HG03354 (cell line): Measurements from ENCODE around the gene AADACL4.
"Not testable (repeated sequence)": the region's sequence is repeated elsewhere in the genome, so short reads cannot be mapped to it uniquely, and the experiment has no call there.

Experiments used
- ATAC-seq: cut with Tn5 transposase; IDR thresholded peaks from one replicate; pipeline ENCODE4 v1.9.1; 2021; ENCODE audit warnings: mild to moderate bottlenecking; ENCODE audit not compliant: unreplicated experiment, poor library complexity, severe bottlenecking

Gene AADACL4

DNA sequence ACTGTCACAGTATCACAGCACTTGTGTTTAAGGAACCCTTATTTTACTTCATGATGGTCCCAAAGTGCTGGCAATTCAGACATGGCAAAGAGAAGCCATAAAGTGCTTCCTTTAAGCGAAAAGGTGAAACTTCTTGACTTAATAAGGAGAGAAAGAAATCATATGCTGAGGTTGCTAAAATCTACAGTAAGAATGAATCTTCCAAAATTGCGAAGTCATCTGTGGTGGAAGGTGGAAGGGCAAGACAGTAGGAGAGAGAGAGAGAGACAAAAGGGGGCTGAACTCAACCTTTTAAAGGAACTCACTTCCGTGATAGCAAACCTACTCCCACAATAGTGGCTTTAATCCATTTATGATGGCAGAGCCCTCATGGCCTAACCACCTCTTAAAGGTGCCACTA is 52.8 kb downstream of the AADACL4 start:
- ATAC-seq = no peak

DNA sequence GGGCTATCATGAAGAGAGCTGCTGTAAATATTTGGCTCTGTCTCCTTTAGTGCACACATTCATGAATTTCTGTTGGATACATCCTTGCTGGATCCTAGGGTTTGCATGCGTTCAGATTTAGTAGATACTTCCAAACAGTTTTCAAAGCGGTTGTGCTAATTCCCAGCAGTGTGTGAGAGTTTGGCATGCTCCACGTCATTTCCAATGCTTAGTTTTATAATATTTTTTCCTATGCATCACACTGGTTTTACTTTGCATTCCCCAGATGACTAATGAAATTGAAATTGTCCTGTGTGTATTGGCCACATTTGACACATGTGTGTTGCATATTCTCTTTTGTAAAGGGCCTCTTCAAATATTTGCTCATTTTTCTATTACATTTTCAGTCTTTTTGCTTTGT is 53.5 kb downstream of the AADACL4 start:
- ATAC-seq = no peak

DNA sequence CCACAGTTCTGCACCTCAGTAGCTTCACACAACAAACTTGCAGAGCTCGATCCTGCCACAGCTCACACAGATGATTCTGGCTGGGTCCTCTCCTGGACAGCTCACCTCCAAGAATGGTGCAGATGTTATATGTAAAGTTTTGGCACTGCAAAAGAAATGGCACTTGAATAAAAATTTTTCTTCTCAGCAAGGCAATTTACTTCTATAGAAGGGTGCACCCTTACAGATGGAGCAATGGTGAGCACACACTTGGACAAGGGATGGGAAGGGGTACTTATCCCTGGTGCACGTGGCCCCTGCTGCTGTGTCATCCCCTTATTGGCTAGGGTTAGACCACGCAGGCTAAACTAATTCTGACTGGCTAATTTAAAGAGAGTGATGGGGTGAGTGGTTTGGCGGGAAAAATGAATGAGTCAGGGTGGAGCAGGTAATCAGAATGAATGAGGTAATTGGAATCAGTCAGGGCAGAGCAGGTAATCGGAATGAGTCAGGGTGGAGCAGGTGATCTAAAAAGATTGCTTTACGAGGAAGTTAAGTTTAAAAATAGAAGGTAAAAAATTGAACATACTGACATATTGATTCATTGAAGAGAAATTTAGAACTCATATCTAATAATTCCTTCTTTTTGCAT is 60.1 kb downstream of the AADACL4 start:
- no peak for ATAC-seq

DNA sequence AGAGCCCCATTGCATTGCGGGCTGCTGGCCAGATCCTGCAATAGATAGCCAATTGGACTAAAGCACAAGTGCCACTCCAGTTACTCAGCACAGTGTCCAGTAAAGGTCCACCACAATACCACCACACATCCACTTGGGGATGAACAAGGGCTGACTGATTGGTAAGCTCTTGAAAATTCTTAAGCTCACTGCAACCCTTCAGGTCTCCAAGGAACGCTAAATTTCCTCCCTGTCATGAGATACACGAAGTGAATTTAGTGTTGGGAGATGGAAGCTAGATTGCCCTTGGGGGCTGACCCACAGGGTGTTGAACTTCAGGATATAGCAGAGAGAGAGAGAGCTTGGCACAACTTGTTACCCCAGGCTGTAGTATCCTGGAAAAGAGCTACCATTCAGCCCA is 62.2 kb downstream of the AADACL4 start:
- no peak for ATAC-seq

DNA sequence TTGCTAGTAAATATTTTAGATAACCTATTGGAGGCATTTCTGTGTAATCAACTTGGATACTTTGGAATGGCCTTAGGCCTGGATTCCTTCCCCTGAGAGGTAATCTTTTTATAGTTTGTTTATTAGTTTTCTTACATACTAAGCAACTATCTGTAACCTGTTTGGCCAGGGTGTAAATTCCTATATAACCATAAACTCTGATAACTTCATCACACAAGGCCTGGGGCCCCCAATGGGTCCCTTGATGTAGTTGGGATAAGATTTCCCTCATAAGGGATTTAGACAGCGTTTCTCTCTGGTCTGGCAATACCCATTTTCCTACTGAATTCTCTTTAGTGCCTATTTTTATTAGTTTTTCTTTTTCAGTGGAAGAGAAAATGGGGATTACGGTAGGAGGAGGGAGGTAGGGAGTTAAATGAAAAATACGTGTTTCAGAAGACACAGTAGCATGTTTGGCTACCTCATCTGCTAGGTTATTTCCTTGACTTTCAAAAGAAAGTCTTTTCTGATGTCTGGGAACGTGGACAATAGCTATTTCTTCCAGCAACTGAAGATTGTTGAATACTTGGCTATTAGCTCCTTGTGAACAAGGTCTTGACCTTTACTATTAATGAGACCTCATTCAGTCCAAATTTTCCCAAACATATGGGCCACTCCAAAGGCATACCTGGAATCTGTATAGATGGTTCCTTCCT is 64.7 kb downstream of the AADACL4 start:
- no peak for ATAC-seq

DNA sequence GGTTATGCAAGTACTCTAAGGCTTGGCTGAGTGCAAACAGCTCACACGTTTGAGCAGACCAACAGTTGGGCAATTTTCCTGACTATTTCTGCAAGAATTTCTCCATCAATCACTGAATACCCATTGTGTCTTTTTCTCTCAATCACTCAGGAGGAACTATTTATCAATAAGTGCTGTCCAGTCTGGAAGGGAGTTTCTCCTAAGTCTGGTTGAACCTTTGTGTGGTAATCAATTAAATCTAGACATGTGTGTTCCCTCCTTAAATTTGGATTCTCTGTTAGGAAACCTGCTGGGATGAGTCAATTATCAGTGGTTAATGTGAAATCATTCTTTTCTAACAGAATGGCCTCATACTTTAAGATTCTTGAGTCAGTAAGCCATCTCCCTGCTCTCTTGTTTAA is 65.2 kb downstream of the AADACL4 start:
- ATAC-seq = no peak

DNA sequence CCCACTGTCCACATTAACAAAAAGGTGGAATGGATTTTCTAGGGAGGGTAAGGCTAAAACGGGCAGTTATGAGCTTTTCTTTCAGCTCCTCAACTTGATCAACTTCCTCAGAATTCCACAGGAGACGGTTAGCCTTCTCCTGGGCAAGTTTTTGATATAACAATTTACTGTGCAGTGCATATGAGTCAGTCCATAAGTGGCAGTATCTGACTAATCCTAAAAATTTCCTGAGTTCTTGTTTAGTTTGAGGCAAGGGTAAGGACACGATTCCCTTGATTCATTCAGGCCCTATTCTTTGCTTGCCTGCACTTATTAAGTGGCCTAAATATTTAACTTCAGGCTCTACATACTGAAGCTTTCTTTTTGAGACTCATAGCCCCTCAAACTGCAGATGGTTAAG is 65.8 kb downstream of the AADACL4 start:
- ATAC-seq = no peak

DNA sequence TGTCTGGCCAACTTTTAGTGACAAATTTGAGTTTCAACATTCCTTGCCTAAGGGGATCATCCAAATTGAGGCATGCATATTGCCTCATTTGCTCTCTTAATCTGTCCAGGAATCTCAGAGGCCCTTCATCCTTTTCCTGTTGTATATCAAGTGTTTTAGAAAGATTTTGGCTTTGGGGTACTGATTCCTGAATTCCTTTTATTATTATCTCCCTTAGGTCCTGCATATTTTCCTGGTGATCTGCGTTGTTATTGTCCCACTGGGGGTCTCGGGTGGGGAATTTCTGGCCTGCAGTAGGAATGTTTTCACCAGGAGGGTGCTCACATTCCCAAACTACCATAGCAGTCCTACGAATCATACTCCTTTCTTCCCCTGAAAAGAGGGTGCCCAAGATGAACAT is 67.7 kb downstream of the AADACL4 start:
- ATAC-seq = no peak

DNA sequence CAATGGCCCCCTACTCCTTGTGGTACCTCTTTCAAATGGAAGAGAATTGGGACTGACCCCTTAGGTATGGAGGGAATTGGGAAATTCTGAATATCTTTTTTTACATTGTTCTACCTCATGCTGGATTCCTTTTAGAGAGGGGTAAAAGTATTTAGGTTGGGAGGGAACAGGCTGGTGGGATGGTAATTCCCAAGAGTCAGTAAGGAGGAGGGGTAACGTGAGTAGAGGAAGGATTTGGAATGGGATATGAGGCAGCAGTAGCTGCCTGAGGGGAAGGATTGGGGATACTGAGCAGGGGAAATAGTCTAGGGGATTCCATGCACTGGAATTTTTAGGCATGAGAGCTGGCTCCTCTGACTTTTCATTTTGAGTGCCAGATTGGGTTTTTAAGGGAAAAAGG is 68.2 kb downstream of the AADACL4 start:
- no peak for ATAC-seq

DNA sequence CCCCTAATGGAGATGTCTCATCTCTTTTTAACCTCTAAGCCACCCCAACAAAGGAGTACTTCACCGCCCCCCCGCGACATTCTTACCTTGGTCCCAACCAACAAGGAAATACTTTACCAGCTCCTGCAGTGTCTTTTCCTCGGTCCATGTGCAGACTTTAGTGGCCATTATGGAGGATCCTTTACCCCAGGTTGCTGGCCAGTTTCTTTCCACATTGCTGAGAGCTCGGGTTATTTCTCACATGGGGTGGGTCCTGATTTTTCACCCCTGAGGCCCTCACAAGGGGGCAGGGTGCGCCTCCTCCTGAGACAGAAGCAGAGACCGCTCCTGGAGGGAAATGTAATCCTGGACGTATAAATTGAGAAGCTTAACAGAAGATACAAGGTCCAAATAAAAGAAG is 69.0 kb downstream of the AADACL4 start:
- no peak for ATAC-seq

DNA sequence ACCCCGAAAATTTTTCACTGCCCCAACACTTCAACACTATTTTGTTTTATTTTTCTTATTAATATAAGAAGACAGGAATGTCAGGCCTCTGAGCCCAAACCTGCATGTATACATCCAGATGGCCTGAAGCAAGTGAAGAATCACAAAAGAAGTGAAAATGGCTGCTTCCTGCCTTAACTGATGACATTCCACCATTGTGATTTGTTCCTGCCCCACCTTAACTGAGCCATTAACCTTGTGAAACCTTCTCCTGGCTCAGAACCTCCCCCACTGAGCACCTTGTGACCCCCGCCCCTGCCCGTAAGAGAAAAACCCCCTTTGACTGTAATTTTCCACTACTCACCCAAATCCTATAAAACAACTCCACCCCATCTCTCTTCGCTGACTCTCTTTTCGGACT is 69.8 kb downstream of the AADACL4 start:
- ATAC-seq = not testable (repeated sequence)

DNA sequence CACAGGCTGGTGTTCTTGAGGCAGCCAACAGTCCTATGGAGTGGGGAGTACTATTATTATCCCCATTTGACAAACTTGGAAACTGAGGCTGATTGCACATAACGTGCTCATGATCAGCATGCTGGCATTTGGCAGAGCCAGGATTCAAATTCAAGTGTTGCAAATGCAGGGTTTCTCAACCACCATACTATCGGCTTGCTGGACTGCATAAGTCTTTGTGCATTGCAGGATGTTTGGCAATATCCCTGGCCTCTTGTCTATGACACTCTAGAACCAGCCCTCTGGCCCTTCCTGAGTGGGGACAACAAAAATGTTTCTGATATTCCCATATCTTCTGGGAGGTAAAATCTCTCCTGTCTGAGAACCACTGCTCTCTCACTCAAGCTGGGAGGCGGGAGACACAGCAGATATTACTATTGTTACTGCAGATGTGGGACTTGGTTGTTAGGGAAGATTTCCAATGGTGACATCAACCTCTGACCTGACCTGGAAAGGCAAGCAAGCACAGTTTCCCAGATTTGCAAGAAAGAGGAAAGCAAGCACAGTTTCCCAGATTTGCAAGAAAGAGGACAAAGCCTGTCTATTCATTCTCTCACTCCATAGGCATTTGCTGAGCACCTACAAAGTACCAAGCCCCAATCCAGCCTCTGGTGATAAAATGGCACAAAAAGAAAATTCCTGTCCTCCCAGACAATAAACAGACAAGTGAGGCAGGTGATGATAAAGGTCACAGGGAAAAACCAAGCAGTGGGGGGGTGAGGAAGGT is 71.0 kb downstream of the AADACL4 start:
- no peak for ATAC-seq

DNA sequence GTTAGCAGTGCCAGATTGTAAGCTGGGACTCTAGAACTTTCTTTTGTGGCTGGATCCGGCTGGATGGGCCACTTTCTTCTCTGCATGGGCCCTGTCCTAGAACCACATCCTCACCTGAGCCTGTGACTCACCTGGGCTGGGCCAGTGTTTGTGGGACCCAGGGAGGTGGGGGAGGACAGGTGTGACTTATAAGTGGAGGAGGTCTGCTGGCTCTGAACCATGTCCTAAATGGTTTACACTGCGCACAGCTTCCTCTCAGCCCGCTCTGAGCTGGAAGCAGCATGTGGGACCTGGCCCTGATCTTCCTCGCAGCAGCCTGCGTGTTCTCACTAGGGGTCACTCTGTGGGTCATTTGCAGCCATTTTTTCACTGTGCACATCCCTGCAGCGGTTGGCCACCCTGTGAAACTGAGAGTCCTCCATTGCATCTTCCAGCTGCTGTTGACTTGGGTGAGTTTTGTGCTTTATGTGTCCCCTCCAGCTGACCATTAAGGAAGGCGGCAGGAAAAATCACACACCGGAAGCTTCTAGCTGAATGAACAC is 72.1 kb downstream of the AADACL4 start, which contains the start of gene AADACL3:
Gene AADACL3 (plus strand): TSS at position 215 of the 542 bp plus-strand sequence. CDS start 67 bp downstream, at position 282.
- no peak for ATAC-seq
